Endothelial cell of umbilical vein (primary cell): ENCODE data around the gene UBASH3A.

Source experiments
- CTCF ChIP-seq, 2 donors: IDR thresholded peaks; 1 replicate in 1 of 2; 2 replicates in 1 of 2; pipeline ENCODE4 v1.5.1; 2011; ENCODE audit warnings: low read length in 2 of 2, mild to moderate bottlenecking in 2 of 2, moderate library complexity in 2 of 2, control low read depth in 1 of 2, inconsistent platforms in 1 of 2, low read depth in 1 of 2; ENCODE audit not compliant: insufficient read depth in 1 of 2; ENCODE audit errors: extremely low read depth in 1 of 2
- EZH2 ChIP-seq: IDR thresholded peaks from 2 replicates; pipeline ENCODE4 v1.6.1; 2012; ENCODE audit warnings: borderline replicate concordance, low read depth, mild to moderate bottlenecking, moderate library complexity, low read length, inconsistent platforms; ENCODE audit not compliant: severe bottlenecking
- FOS ChIP-seq: IDR thresholded peaks from 2 replicates; pipeline ENCODE4 v1.6.1; 2011; ENCODE audit warnings: mild to moderate bottlenecking, low read length, moderate library complexity, borderline replicate concordance; ENCODE audit not compliant: insufficient read depth
- GATA2 ChIP-seq: IDR thresholded peaks from 2 replicates; pipeline ENCODE4 v1.7.0; 2011; ENCODE audit warnings: low read depth, mild to moderate bottlenecking, moderate library complexity, mixed read lengths, low read length; ENCODE audit not compliant: insufficient read length, insufficient read depth
- JUN ChIP-seq: IDR thresholded peaks from 2 replicates; pipeline ENCODE4 v1.6.1; 2011; ENCODE audit warnings: borderline replicate concordance, low read depth; ENCODE audit not compliant: insufficient read length, insufficient read depth
- MAX ChIP-seq: IDR thresholded peaks from 2 replicates; pipeline ENCODE4 v1.6.1; 2011; ENCODE audit not compliant: insufficient read depth, insufficient read length
- MYC ChIP-seq: IDR thresholded peaks from one replicate; pipeline ENCODE4 v1.6.1; 2011; ENCODE audit warnings: mild to moderate bottlenecking, low read depth, low read length
- POLR2A ChIP-seq: IDR thresholded peaks from 2 replicates; pipeline ENCODE4 v1.6.1; 2012; ENCODE audit warnings: low read depth, mild to moderate bottlenecking, control low read depth, low read length
- POLR2AphosphoS5 ChIP-seq: IDR thresholded peaks from 2 replicates; pipeline ENCODE4 v1.6.1; 2012; ENCODE audit warnings: low read depth, mild to moderate bottlenecking, control low read depth, low read length, moderate library complexity; ENCODE audit not compliant: insufficient read depth

- TF ChIP-seq POLR2AphosphoS5 (no peak), CTCF (IDR thresholded peaks at IDR 0.05; ENCODE audit: extremely low read depth in 1 of 2, insufficient read depth in 1 of 2, low read depth in 1 of 2, low read length in 2 of 2) (no peak), POLR2A (no peak), EZH2 (no peak), JUN (no peak), MAX (no peak), MYC (no peak), GATA2 (no peak), FOS (no peak)
These were observed 58.5 kb downstream of the UBASH3A start for GRCh38 chr21:42461881-42462877.
